Type B pancreatic cell (in vitro differentiated cells): ENCODE results near the gene B3GALT4. TPM values are rescaled to one million over a fixed set of nuclear protein-coding genes. Genes with fewer than 3 reads are reported as not detected.

Experiments used
- DNase-seq: peaks from one replicate; pipeline ENCODE4 v3.0.0; 2021; ENCODE audit warnings: mixed read lengths; ENCODE audit not compliant: unreplicated experiment; ENCODE audit errors: extremely low spot score
- H3K27ac Mint-ChIP-seq: 2 replicates; pipeline ENCODE4 v1.8.0; 2021; ENCODE audit warnings: mild to moderate bottlenecking, mixed read lengths
- H3K27me3 Mint-ChIP-seq: 2 replicates; pipeline ENCODE4 v1.8.0; 2021; ENCODE audit warnings: mixed read lengths
- H3K36me3 Mint-ChIP-seq: 2 replicates; pipeline ENCODE4 v1.8.0; 2021; ENCODE audit warnings: mixed read lengths
- H3K4me1 Mint-ChIP-seq: one replicate; pipeline ENCODE4 v1.8.0; 2021; ENCODE audit warnings: mixed read lengths; ENCODE audit not compliant: unreplicated experiment
- H3K4me3 Mint-ChIP-seq: 2 replicates; pipeline ENCODE4 v1.8.0; 2021; ENCODE audit warnings: mild to moderate bottlenecking, mixed read lengths
- H3K9me3 Mint-ChIP-seq: 2 replicates; pipeline ENCODE4 v1.8.0; 2021; ENCODE audit warnings: mixed read lengths
- total RNA-seq: library from RNA; stranded (reverse); gene quantifications from 2 replicates; pipeline ENCODE4 v1.2.1, GENCODE V29; 2021; ENCODE audit warnings: low replicate concordance
- TF ChIP-seq, protein P1 (sequence below): fragments of 200-600 bp; sonication (generic); conservative IDR thresholded peaks from 2 replicates; pipeline ENCODE4 v1.5.0; 2021; ENCODE audit warnings: antibody characterized with exemption, mild to moderate bottlenecking

The B3GALT4 gene
- total RNA-seq, 1 donor from 2014 or later: 10.1 TPM

DNA sequence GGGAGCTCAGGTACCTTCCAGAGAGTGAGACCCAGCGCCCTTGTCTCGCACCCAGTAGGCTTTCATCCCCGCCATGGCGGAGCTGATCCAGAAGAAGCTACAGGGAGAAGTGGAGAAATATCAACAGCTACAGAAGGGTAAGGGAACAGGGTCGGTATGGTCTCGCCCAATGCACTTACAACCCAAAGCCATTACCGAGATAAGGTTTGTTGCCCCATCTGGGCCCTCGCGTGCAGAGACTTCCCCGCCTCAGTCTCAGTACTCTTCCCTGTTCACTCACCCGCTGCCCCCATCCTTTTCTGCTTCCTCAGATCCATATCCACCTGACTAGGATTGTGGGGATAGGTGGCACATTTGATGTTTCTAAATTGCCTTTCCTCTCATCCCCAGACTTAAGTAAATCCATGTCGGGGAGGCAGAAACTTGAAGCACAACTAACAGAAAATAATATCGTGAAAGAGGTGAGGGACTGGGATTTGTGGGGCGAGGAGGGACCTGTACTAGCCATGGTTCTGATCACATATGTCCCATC, 12.9 kb downstream of the B3GALT4 start:
- Mint-ChIP-seq H3K36me3 (peaks cover 13% of the 10 kb centered on the region), H3K27ac (peak overlapping the region; percentile 92), H3K9me3 (no peaks in the 10 kb centered on the region), H3K27me3 (no peaks in the 10 kb centered on the region), H3K4me1 (peaks cover 25% of the 10 kb centered on the region), H3K4me3 (peak overlapping the region; percentile 99)
- DNase-seq: no peak
- TF ChIP-seq, protein P1, sequence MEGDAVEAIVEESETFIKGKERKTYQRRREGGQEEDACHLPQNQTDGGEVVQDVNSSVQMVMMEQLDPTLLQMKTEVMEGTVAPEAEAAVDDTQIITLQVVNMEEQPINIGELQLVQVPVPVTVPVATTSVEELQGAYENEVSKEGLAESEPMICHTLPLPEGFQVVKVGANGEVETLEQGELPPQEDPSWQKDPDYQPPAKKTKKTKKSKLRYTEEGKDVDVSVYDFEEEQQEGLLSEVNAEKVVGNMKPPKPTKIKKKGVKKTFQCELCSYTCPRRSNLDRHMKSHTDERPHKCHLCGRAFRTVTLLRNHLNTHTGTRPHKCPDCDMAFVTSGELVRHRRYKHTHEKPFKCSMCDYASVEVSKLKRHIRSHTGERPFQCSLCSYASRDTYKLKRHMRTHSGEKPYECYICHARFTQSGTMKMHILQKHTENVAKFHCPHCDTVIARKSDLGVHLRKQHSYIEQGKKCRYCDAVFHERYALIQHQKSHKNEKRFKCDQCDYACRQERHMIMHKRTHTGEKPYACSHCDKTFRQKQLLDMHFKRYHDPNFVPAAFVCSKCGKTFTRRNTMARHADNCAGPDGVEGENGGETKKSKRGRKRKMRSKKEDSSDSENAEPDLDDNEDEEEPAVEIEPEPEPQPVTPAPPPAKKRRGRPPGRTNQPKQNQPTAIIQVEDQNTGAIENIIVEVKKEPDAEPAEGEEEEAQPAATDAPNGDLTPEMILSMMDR: no peak

DNA sequence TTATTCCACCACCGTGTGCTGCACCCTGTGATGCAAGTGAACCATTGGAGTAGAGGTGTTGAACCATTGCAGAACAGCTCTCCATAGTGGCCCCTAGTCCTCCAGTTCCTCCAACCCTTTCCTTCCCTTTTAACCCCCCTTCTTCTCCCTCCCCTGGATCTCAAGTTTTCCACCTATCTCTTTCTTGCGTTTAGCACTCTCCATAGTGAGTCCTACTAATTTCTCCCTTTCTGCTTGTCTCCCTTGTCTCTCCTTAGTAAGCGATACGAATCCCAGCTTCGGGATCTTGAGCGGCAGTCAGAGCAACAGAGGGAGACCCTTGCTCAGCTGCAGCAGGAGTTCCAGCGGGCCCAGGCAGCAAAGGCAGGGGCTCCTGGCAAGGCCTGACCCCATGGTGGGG, 13.5 kb downstream of the B3GALT4 start:
- Mint-ChIP-seq H3K4me3 (peak overlapping the region; percentile 99), H3K9me3 (no peaks in the 10 kb centered on the region), H3K27ac (peak overlapping the region; percentile 92), H3K36me3 (peaks cover 13% of the 10 kb centered on the region), H3K4me1 (peaks cover 25% of the 10 kb centered on the region), H3K27me3 (no peaks in the 10 kb centered on the region)
- TF ChIP-seq, protein P1: no peak
- DNase-seq: no peak

DNA sequence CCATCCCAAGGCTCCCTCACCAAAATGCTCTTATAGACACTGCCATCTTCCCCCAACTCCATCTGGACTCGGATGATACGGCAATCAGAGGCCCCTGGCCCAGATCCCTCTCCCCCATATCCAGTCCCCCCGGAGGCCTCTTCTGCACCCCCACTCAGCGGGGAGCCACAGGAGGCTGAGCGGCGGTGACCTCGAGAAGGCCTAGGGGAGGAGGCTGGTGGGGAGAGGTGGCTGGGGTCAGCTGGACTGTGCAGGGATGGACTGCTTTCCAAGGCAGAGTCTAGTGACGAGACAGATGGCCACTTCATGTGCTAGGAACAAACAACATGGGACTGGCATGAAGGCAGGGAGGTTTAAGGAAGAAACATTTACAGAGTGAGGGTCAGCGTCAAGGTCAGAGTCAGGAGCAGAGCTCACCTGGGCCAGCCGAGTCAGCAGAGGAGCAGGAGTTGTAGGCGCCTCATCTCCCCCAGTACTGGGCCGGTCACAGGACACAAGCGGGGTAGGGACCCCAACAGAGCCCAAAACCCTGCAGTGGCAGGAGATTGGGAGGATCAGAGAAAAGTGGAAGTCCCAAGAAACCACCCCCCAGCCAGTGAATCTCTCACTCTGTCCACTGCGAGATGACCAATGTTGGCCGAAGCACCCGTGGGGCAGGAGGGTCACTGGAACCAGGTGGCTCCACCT, 16.2 kb downstream of the B3GALT4 start:
- Mint-ChIP-seq H3K9me3 (no peaks in the 10 kb centered on the region), H3K4me3 (peak overlapping the region; percentile 54), H3K27ac (no peak overlapping the region), H3K36me3 (peaks cover 8% of the 10 kb centered on the region), H3K4me1 (peaks cover 20% of the 10 kb centered on the region), H3K27me3 (peaks cover 2% of the 10 kb centered on the region)
- TF ChIP-seq, protein P1: no peak
- DNase-seq: no peak

DNA sequence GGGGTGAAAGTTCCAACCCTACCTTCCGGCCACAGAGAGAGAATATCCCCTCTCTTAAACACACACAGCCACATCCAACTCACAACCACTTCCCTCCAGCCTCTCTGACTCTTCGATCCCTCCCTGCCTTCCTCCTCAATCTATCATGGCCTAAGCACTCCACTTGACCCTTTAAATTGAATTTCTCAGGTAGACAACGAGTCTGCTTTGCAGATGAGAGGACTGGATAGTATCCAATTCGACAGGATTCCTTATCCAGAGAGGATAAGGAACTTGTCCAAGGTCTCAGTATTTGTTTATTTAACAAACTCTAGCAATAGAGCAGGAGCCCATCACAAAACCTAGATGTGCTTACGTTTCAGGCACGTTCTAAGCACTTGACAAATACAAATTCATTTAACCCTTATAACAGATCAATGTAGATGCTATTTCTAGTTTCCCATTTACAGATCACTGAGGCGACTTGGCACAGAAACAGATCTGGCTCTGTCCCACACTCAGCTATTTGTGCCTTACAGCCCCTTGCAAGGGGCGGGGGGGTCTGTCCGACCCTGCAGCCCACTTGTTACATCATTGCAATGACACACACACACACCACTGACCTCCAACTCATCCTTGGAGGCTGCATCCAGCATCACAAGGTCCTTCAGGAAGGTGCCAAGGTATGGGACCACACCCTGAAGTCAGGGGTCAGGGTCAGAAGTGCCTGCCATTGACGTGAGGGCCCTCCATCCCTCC, 17.3 kb downstream of the B3GALT4 start:
- peak overlapping the region; percentile 29 for H3K27ac Mint-ChIP-seq
- no peak for DNase-seq
- no peaks in the 10 kb centered on the region for H3K9me3 Mint-ChIP-seq
- peaks cover 3% of the 10 kb centered on the region for H3K27me3 Mint-ChIP-seq
- peaks cover 12% of the 10 kb centered on the region for H3K4me1 Mint-ChIP-seq
- TF ChIP-seq, protein P1: no peak
- H3K4me3 Mint-ChIP-seq: no peak overlapping the region
- H3K36me3 Mint-ChIP-seq: peaks cover 4% of the 10 kb centered on the region

DNA sequence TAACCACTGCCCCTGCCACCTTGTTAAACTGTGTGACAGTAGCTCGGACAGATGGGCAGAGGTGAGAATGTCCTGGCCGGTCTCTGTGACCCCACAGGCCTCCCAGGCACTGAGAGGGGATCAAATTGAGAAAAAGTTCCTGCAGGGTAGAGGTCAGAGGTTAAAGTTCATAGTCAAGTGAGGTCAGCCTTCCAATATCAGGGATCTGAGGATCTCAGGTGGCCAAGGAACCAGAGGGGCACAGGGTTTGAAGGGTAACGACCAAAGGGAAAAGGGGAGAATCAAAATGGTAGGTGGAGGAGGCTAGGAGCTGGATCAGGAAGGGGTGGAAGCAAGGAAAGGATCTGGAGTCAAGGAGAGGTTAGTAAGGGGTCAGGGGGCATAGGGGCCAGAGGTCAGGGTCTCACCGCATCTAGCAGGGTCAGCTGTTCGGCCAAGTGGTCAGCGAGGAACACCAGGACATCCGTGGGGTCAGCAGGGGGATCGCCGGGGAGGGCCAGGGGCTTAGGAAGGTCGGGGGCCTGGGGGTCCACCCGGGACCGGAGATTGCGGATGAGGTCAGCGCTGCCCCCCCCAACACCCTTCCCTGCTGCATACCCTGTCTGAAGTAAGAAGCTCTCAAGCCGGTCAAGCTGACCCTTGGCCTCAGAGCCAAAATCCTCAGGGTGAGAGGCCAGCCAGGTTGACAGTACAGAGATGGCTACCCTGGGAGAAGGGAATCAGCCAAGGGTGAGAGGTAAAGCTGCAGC, 18.9 kb downstream of the B3GALT4 start:
- TF ChIP-seq, protein P1: no peak
- H3K4me1 Mint-ChIP-seq: peaks cover 12% of the 10 kb centered on the region
- H3K9me3 Mint-ChIP-seq: no peaks in the 10 kb centered on the region
- no peak for DNase-seq
- H3K4me3 Mint-ChIP-seq: peak overlapping the region; percentile 80
- peak overlapping the region; percentile 80 for H3K27ac Mint-ChIP-seq
- H3K27me3 Mint-ChIP-seq: peaks cover 3% of the 10 kb centered on the region
- H3K36me3 Mint-ChIP-seq: peaks cover 8% of the 10 kb centered on the region
